ENCODE data around the gene CD80.
"Not testable (repeated sequence)": the region's sequence is repeated elsewhere in the genome, so short reads cannot be mapped to it uniquely, and the experiment has no call there.

CD80 gene

GRCh38 chr3:119559441-119559963, at the start of gene CD80:
TSS of gene CD80 (minus strand) at chr3:119559614. CDS start at chr3:119557728, 1,886 bp downstream.
- DNase-seq (ENCODE audit: low read depth in 2 of 2): peak in 1 of 2 donors; percentile 27

GRCh38 chr3:119608405-119609000, 49.1 kb upstream of the CD80 start:
- DNase-seq (ENCODE audit: low read depth in 2 of 2): no peak

GRCh38 chr3:119604878-119605277, 45.5 kb upstream of the CD80 start:
- DNase-seq (ENCODE audit: low read depth in 2 of 2): no peak

GRCh38 chr3:119602676-119603075, 43.3 kb upstream of the CD80 start:
- DNase-seq (ENCODE audit: low read depth in 2 of 2): no peak

- DNase-seq (ENCODE audit: low read depth in 2 of 2): no peak
Measured at GRCh38 chr3:119601154-119601553, 41.7 kb upstream of the CD80 start.

- no peak for DNase-seq (ENCODE audit: low read depth in 2 of 2)
Measured at GRCh38 chr3:119600732-119601131, 41.3 kb upstream of the CD80 start.

- no peak for DNase-seq (ENCODE audit: low read depth in 2 of 2)
Measured at GRCh38 chr3:119599558-119600174, 40.3 kb upstream of the CD80 start.

GRCh38 chr3:119598410-119599098, 39.1 kb upstream of the CD80 start:
- DNase-seq (ENCODE audit: low read depth in 2 of 2): no peak

- no peak for DNase-seq (ENCODE audit: low read depth in 2 of 2)
Measured at GRCh38 chr3:119597548-119598288, 38.3 kb upstream of the CD80 start, which contains the start of gene PLA1A. TSS of gene PLA1A (plus strand) at chr3:119597885. CDS start at chr3:119597914, 29 bp downstream.

GRCh38 chr3:119596398-119596797, 37.0 kb upstream of the CD80 start:
- DNase-seq (ENCODE audit: low read depth in 2 of 2): no peak

- no peak for DNase-seq (ENCODE audit: low read depth in 2 of 2)
Measured at GRCh38 chr3:119595639-119596334, 36.4 kb upstream of the CD80 start.

- not testable (repeated sequence) for DNase-seq (ENCODE audit: low read depth in 2 of 2)
Measured at GRCh38 chr3:119594929-119595328, 35.5 kb upstream of the CD80 start.

- no peak for DNase-seq (ENCODE audit: low read depth in 2 of 2)
Measured at GRCh38 chr3:119594066-119594465, 34.7 kb upstream of the CD80 start.

GRCh38 chr3:119592861-119593260, 33.4 kb upstream of the CD80 start:
- DNase-seq (ENCODE audit: low read depth in 2 of 2): no peak

- no peak for DNase-seq (ENCODE audit: low read depth in 2 of 2)
Measured at GRCh38 chr3:119590706-119591105, 31.3 kb upstream of the CD80 start.

GRCh38 chr3:119589102-119589773, 29.8 kb upstream of the CD80 start:
- no peak for DNase-seq (ENCODE audit: low read depth in 2 of 2)

GRCh38 chr3:119588112-119588511, 28.7 kb upstream of the CD80 start:
- DNase-seq (ENCODE audit: low read depth in 2 of 2): no peak

GRCh38 chr3:119586733-119587172, 27.3 kb upstream of the CD80 start:
- no peak for DNase-seq (ENCODE audit: low read depth in 2 of 2)

- DNase-seq (ENCODE audit: low read depth in 2 of 2): no peak
Measured at GRCh38 chr3:119585856-119586570, 26.6 kb upstream of the CD80 start.

GRCh38 chr3:119585208-119585607, 25.8 kb upstream of the CD80 start:
- DNase-seq (ENCODE audit: low read depth in 2 of 2): no peak
